Measurements from ENCODE around the gene CD320. TPM values are rescaled to one million over a fixed set of nuclear protein-coding genes. Genes with fewer than 3 reads are reported as not detected.
A peak's percentile ranks its signal among the peaks of the same experiment; 100 is the strongest.

The CD320 gene
- total RNA-seq, 1 donor from 2014 or later, result 44.5 TPM

GRCh38 chr19:8329996-8330395, 21.8 kb upstream of the CD320 start:
- Mint-ChIP-seq H3K4me1 (ENCODE audit: unreplicated experiment) (peaks cover 2% of the 10 kb centered on the region), H3K9me3 (ENCODE audit: unreplicated experiment) (no peaks in the 10 kb centered on the region), H3K27me3 (ENCODE audit: unreplicated experiment) (peaks cover 18% of the 10 kb centered on the region), H3K27ac (ENCODE audit: unreplicated experiment) (no peak overlapping the region), H3K4me3 (ENCODE audit: unreplicated experiment) (no peak overlapping the region), H3K36me3 (ENCODE audit: unreplicated experiment) (no peaks in the 10 kb centered on the region)
- no peak for DNase-seq (ENCODE audit: extremely low spot score, unreplicated experiment)
- no peak for TF ChIP-seq CTCF (IDR thresholded peaks at IDR 0.05)

- Mint-ChIP-seq H3K4me3 (ENCODE audit: unreplicated experiment) (no peak overlapping the region), H3K27ac (ENCODE audit: unreplicated experiment) (no peak overlapping the region), H3K9me3 (ENCODE audit: unreplicated experiment) (no peaks in the 10 kb centered on the region), H3K4me1 (ENCODE audit: unreplicated experiment) (peaks cover 22% of the 10 kb centered on the region), H3K36me3 (ENCODE audit: unreplicated experiment) (peaks cover 8% of the 10 kb centered on the region), H3K27me3 (ENCODE audit: unreplicated experiment) (peaks cover 7% of the 10 kb centered on the region)
- no peak for DNase-seq (ENCODE audit: extremely low spot score, unreplicated experiment)
- no peak for TF ChIP-seq CTCF (IDR thresholded peaks at IDR 0.05)
Observed at GRCh38 chr19:8325454-8325853, 17.3 kb upstream of the CD320 start.

GRCh38 chr19:8324186-8325050, 16.3 kb upstream of the CD320 start:
- Mint-ChIP-seq H3K27ac (ENCODE audit: unreplicated experiment) (no peak overlapping the region), H3K4me1 (ENCODE audit: unreplicated experiment) (peaks cover 31% of the 10 kb centered on the region), H3K27me3 (ENCODE audit: unreplicated experiment) (peaks cover 5% of the 10 kb centered on the region), H3K9me3 (ENCODE audit: unreplicated experiment) (no peaks in the 10 kb centered on the region), H3K36me3 (ENCODE audit: unreplicated experiment) (peaks cover 8% of the 10 kb centered on the region), H3K4me3 (ENCODE audit: unreplicated experiment) (no peak overlapping the region)
- DNase-seq (ENCODE audit: extremely low spot score, unreplicated experiment), result no peak
- TF ChIP-seq CTCF (IDR thresholded peaks at IDR 0.05), result no peak

- peaks cover 8% of the 10 kb centered on the region for H3K36me3 Mint-ChIP-seq (ENCODE audit: unreplicated experiment)
- DNase-seq (ENCODE audit: extremely low spot score, unreplicated experiment), result no peak
- no peak for TF ChIP-seq CTCF (IDR thresholded peaks at IDR 0.05)
- peaks cover 5% of the 10 kb centered on the region for H3K27me3 Mint-ChIP-seq (ENCODE audit: unreplicated experiment)
- H3K27ac Mint-ChIP-seq (ENCODE audit: unreplicated experiment), result no peak overlapping the region
- H3K9me3 Mint-ChIP-seq (ENCODE audit: unreplicated experiment), result no peaks in the 10 kb centered on the region
- H3K4me1 Mint-ChIP-seq (ENCODE audit: unreplicated experiment), result peaks cover 34% of the 10 kb centered on the region
- H3K4me3 Mint-ChIP-seq (ENCODE audit: unreplicated experiment), result no peak overlapping the region
Observed at GRCh38 chr19:8323781-8324185, 15.6 kb upstream of the CD320 start.

GRCh38 chr19:8322638-8322997, 14.5 kb upstream of the CD320 start:
- Mint-ChIP-seq H3K27me3 (ENCODE audit: unreplicated experiment) (no peaks in the 10 kb centered on the region), H3K36me3 (ENCODE audit: unreplicated experiment) (peaks cover 8% of the 10 kb centered on the region), H3K27ac (ENCODE audit: unreplicated experiment) (no peak overlapping the region), H3K9me3 (ENCODE audit: unreplicated experiment) (no peaks in the 10 kb centered on the region), H3K4me1 (ENCODE audit: unreplicated experiment) (peaks cover 34% of the 10 kb centered on the region), H3K4me3 (ENCODE audit: unreplicated experiment) (peak overlapping the region; percentile 99)
- no peak for TF ChIP-seq CTCF (IDR thresholded peaks at IDR 0.05)
- no peak for DNase-seq (ENCODE audit: extremely low spot score, unreplicated experiment)

Measured in osteocyte (in vitro differentiated cells).